Subcutaneous adipose tissue (tissue), 4 donors: ENCODE data around the gene FOXL3. TPM values are rescaled to one million over a fixed set of nuclear protein-coding genes. Genes with fewer than 3 reads are reported as not detected.

Experiments
- CTCF ChIP-seq: fragments of 450-650 bp; IDR thresholded peaks from one replicate; pipeline ENCODE4 v1.5.1; 2016; ENCODE audit warnings: low read depth, mild to moderate bottlenecking, control low read depth, antibody characterized with exemption, moderate library complexity
- total RNA-seq, 4 donors: library from RNA; depleted of rRNA; stranded (reverse); fragments of >200 nt; gene quantifications; one replicate each; pipeline ENCODE4 v1.1.0, GENCODE V29; 2016

Gene FOXL3
- total RNA-seq, 4 donors from 2014 or later: not detected

GRCh38 chr7:247636-248035 lies 42.3 kb upstream of the FOXL3 start:
- TF ChIP-seq CTCF: no peak

- no peak for TF ChIP-seq CTCF
Measured at GRCh38 chr7:248732-249435, 41.1 kb upstream of the FOXL3 start.

- no peak for TF ChIP-seq CTCF
Measured at GRCh38 chr7:249989-250388, 40.0 kb upstream of the FOXL3 start.

- TF ChIP-seq CTCF: no peak
Measured at GRCh38 chr7:250523-250922, 39.4 kb upstream of the FOXL3 start.

- TF ChIP-seq CTCF: no peak
Measured at GRCh38 chr7:251005-251404, 39.0 kb upstream of the FOXL3 start.

- TF ChIP-seq CTCF: no peak
Measured at GRCh38 chr7:251446-252175, 38.4 kb upstream of the FOXL3 start.

GRCh38 chr7:252216-252965 lies 37.6 kb upstream of the FOXL3 start:
- TF ChIP-seq CTCF: no peak
